ENCODE measurements around the gene PHF2.

Gene PHF2
- 70.7 reads per million, percentile 76 among the genes with 10 or more reads in this experiment for total RNA-seq

- DNase-seq = no peak
Observed at GRCh38 chr9:93576258-93577077, at the start of gene PHF2. TSS of gene PHF2 (plus strand) at chr9:93576584. CDS start at chr9:93576774, 190 bp downstream.

GRCh38 chr9:93531374-93531773 is 45.0 kb upstream of the PHF2 start:
- no peak for DNase-seq

- DNase-seq = no peak
Observed at GRCh38 chr9:93532141-93532540, 44.2 kb upstream of the PHF2 start.

GRCh38 chr9:93533863-93534262 is 42.5 kb upstream of the PHF2 start:
- DNase-seq = no peak

GRCh38 chr9:93536167-93536566 is 40.2 kb upstream of the PHF2 start:
- DNase-seq = no peak

- DNase-seq = no peak
Observed at GRCh38 chr9:93536874-93537273, 39.5 kb upstream of the PHF2 start.

- no peak for DNase-seq
Observed at GRCh38 chr9:93540305-93540704, 36.1 kb upstream of the PHF2 start.

- DNase-seq = no peak
Observed at GRCh38 chr9:93541005-93541404, 35.4 kb upstream of the PHF2 start.

- no peak for DNase-seq
Observed at GRCh38 chr9:93541581-93542349, 34.6 kb upstream of the PHF2 start.

GRCh38 chr9:93543117-93543516 is 33.3 kb upstream of the PHF2 start:
- DNase-seq = no peak

- DNase-seq = no peak
Observed at GRCh38 chr9:93546356-93546755, 30.0 kb upstream of the PHF2 start.

- no peak for DNase-seq
Observed at GRCh38 chr9:93549611-93550010, 26.8 kb upstream of the PHF2 start.

- no peak for DNase-seq
Observed at GRCh38 chr9:93552923-93553322, 23.5 kb upstream of the PHF2 start.

GRCh38 chr9:93555370-93555769 is 21.0 kb upstream of the PHF2 start:
- no peak for DNase-seq

GRCh38 chr9:93557366-93558137 is 18.8 kb upstream of the PHF2 start:
- DNase-seq = no peak

- no peak for DNase-seq
Observed at GRCh38 chr9:93558503-93558902, 17.9 kb upstream of the PHF2 start.

GRCh38 chr9:93560991-93561390 is 15.4 kb upstream of the PHF2 start:
- DNase-seq = no peak

GRCh38 chr9:93562157-93562556 is 14.2 kb upstream of the PHF2 start:
- DNase-seq = no peak

- no peak for DNase-seq
Observed at GRCh38 chr9:93565089-93565488, 11.3 kb upstream of the PHF2 start.

GRCh38 chr9:93566408-93567270 is 9.7 kb upstream of the PHF2 start:
- DNase-seq = peak; percentile 98

GRCh38 chr9:93567271-93567959 is 9.0 kb upstream of the PHF2 start:
- DNase-seq = no peak

- DNase-seq = no peak
Observed at GRCh38 chr9:93568169-93568568, 8.2 kb upstream of the PHF2 start.
